WI38 (cell line): ENCODE data around the gene PIGP.
"Not testable (repeated sequence)": the region's sequence is repeated elsewhere in the genome, so short reads cannot be mapped to it uniquely, and the experiment has no call there.

Experiments
- H3K4me3 ChIP-seq: 2 replicates; pipeline ENCODE4 v1.5.1; 2011; ENCODE audit warnings: low read depth, mild to moderate bottlenecking, control low read depth, low read length
- CTCF ChIP-seq: IDR thresholded peaks from 2 replicates; pipeline ENCODE4 v1.5.1; 2012; ENCODE audit warnings: low read depth, mild to moderate bottlenecking, control low read depth, low read length

Gene PIGP

GRCh38 chr21:37058261-37058660, 14.6 kb downstream of the PIGP start:
- TF ChIP-seq CTCF = no peak
- no peak overlapping the region for H3K4me3 ChIP-seq

- H3K4me3 ChIP-seq = no peak overlapping the region
- no peak for TF ChIP-seq CTCF
These were observed 15.3 kb downstream of the PIGP start for GRCh38 chr21:37057614-37058013.

- no peak for TF ChIP-seq CTCF
These were observed 17.5 kb downstream of the PIGP start for GRCh38 chr21:37055271-37055855.

GRCh38 chr21:37049741-37050140, 23.1 kb downstream of the PIGP start:
- not testable (repeated sequence) for H3K4me3 ChIP-seq

More at GRCh38 chr21:37055271-37055855, 17.5 kb downstream of the PIGP start:
- H3K4me3 ChIP-seq = no peak overlapping the region

GRCh38 chr21:37047079-37047478, 25.8 kb downstream of the PIGP start:
- H3K4me3 ChIP-seq = no peak overlapping the region
- TF ChIP-seq CTCF = no peak

- H3K4me3 ChIP-seq = no peak overlapping the region
- no peak for TF ChIP-seq CTCF
These were observed 27.3 kb downstream of the PIGP start for GRCh38 chr21:37045556-37045955.

- no peak for TF ChIP-seq CTCF
- no peak overlapping the region for H3K4me3 ChIP-seq
These were observed 27.7 kb downstream of the PIGP start for GRCh38 chr21:37045149-37045548.

- H3K4me3 ChIP-seq = no peak overlapping the region
- no peak for TF ChIP-seq CTCF
These were observed 28.2 kb downstream of the PIGP start for GRCh38 chr21:37044643-37045042.
